ENCODE measurements around the gene RPP25L.

RPP25L gene

GRCh38 chr9:34570376-34570775 lies 41.5 kb downstream of the RPP25L start:
- Histone ChIP-seq H3K27me3 (replicated peaks; ENCODE audit: control insufficient read depth, insufficient read depth, low read length) (peaks cover 20% of the 10 kb centered on the region), H3K36me3 (ENCODE audit: control insufficient read depth, insufficient read depth, low read length) (no peaks in the 10 kb centered on the region), H3K4me3 (replicated peaks; ENCODE audit: low read depth, low read length) (no peak overlapping the region)
- no peak for DNase-seq (ENCODE audit: extremely low read depth, insufficient read length)
- TF ChIP-seq CTCF (IDR thresholded peaks at IDR 0.05; ENCODE audit: insufficient read depth, low read length, poor library complexity, severe bottlenecking), result no peak

GRCh38 chr9:34568774-34569173 lies 43.1 kb downstream of the RPP25L start:
- TF ChIP-seq CTCF (IDR thresholded peaks at IDR 0.05; ENCODE audit: insufficient read depth, low read length, poor library complexity, severe bottlenecking), result no peak
- Histone ChIP-seq H3K4me3 (replicated peaks; ENCODE audit: low read depth, low read length) (no peak overlapping the region), H3K36me3 (ENCODE audit: control insufficient read depth, insufficient read depth, low read length) (no peaks in the 10 kb centered on the region), H3K27me3 (replicated peaks; ENCODE audit: control insufficient read depth, insufficient read depth, low read length) (peaks cover 19% of the 10 kb centered on the region)
- no peak for DNase-seq (ENCODE audit: extremely low read depth, insufficient read length)

GRCh38 chr9:34568133-34568532 lies 43.8 kb downstream of the RPP25L start:
- H3K4me3 ChIP-seq (replicated peaks; ENCODE audit: low read depth, low read length), result no peak overlapping the region
- DNase-seq (ENCODE audit: extremely low read depth, insufficient read length), result no peak
- peaks cover 16% of the 10 kb centered on the region for H3K27me3 ChIP-seq (replicated peaks; ENCODE audit: control insufficient read depth, insufficient read depth, low read length)
- TF ChIP-seq CTCF (IDR thresholded peaks at IDR 0.05; ENCODE audit: insufficient read depth, low read length, poor library complexity, severe bottlenecking), result no peak
- no peaks in the 10 kb centered on the region for H3K36me3 ChIP-seq (ENCODE audit: control insufficient read depth, insufficient read depth, low read length)

GRCh38 chr9:34566972-34567371 lies 44.9 kb downstream of the RPP25L start:
- Histone ChIP-seq H3K4me3 (replicated peaks; ENCODE audit: low read depth, low read length) (no peak overlapping the region), H3K36me3 (ENCODE audit: control insufficient read depth, insufficient read depth, low read length) (no peaks in the 10 kb centered on the region), H3K27me3 (replicated peaks; ENCODE audit: control insufficient read depth, insufficient read depth, low read length) (peaks cover 15% of the 10 kb centered on the region)
- TF ChIP-seq CTCF (IDR thresholded peaks at IDR 0.05; ENCODE audit: insufficient read depth, low read length, poor library complexity, severe bottlenecking), result no peak
- no peak for DNase-seq (ENCODE audit: extremely low read depth, insufficient read length)

GRCh38 chr9:34566322-34566721 lies 45.6 kb downstream of the RPP25L start:
- Histone ChIP-seq H3K27me3 (replicated peaks; ENCODE audit: control insufficient read depth, insufficient read depth, low read length) (peaks cover 15% of the 10 kb centered on the region), H3K4me3 (replicated peaks; ENCODE audit: low read depth, low read length) (no peak overlapping the region), H3K36me3 (ENCODE audit: control insufficient read depth, insufficient read depth, low read length) (no peaks in the 10 kb centered on the region)
- DNase-seq (ENCODE audit: extremely low read depth, insufficient read length), result no peak
- TF ChIP-seq CTCF (IDR thresholded peaks at IDR 0.05; ENCODE audit: insufficient read depth, low read length, poor library complexity, severe bottlenecking), result no peak

GRCh38 chr9:34565856-34566255 lies 46.0 kb downstream of the RPP25L start:
- TF ChIP-seq CTCF (IDR thresholded peaks at IDR 0.05; ENCODE audit: insufficient read depth, low read length, poor library complexity, severe bottlenecking), result no peak
- Histone ChIP-seq H3K36me3 (ENCODE audit: control insufficient read depth, insufficient read depth, low read length) (no peaks in the 10 kb centered on the region), H3K4me3 (replicated peaks; ENCODE audit: low read depth, low read length) (no peak overlapping the region), H3K27me3 (replicated peaks; ENCODE audit: control insufficient read depth, insufficient read depth, low read length) (peaks cover 15% of the 10 kb centered on the region)
- DNase-seq (ENCODE audit: extremely low read depth, insufficient read length), result no peak
